ENCODE results near the gene ACOXL.

Gene ACOXL

GRCh38 chr2:111011218-111011617 is 278.8 kb downstream of the ACOXL start:
- no peak for DNase-seq (ENCODE audit: low spot score)

GRCh38 chr2:111015283-111015995 is 283.1 kb downstream of the ACOXL start:
- no peak for DNase-seq (ENCODE audit: low spot score)

- no peak for DNase-seq (ENCODE audit: low spot score)
Measured at GRCh38 chr2:111017034-111017622, 284.8 kb downstream of the ACOXL start.

GRCh38 chr2:111017909-111018308 is 285.5 kb downstream of the ACOXL start:
- DNase-seq (ENCODE audit: low spot score), result no peak

GRCh38 chr2:111019381-111019780 is 287.0 kb downstream of the ACOXL start:
- DNase-seq (ENCODE audit: low spot score), result no peak

- no peak for DNase-seq (ENCODE audit: low spot score)
Measured at GRCh38 chr2:111022633-111023032, 290.3 kb downstream of the ACOXL start.

GRCh38 chr2:111024496-111024895 is 292.1 kb downstream of the ACOXL start:
- DNase-seq (ENCODE audit: low spot score), result no peak

GRCh38 chr2:111025288-111025687 is 292.9 kb downstream of the ACOXL start:
- DNase-seq (ENCODE audit: low spot score), result no peak

- no peak for DNase-seq (ENCODE audit: low spot score)
Measured at GRCh38 chr2:111028720-111029119, 296.3 kb downstream of the ACOXL start.

GRCh38 chr2:111029181-111029927 is 297.0 kb downstream of the ACOXL start:
- DNase-seq (ENCODE audit: low spot score), result no peak

GRCh38 chr2:111030260-111030891 is 298.0 kb downstream of the ACOXL start:
- DNase-seq (ENCODE audit: low spot score), result no peak

GRCh38 chr2:111030945-111031344 is 298.6 kb downstream of the ACOXL start:
- DNase-seq (ENCODE audit: low spot score), result no peak

- DNase-seq (ENCODE audit: low spot score), result no peak
Measured at GRCh38 chr2:111031546-111032478, 299.4 kb downstream of the ACOXL start.

- no peak for DNase-seq (ENCODE audit: low spot score)
Measured at GRCh38 chr2:111032721-111033429, 300.5 kb downstream of the ACOXL start.

- no peak for DNase-seq (ENCODE audit: low spot score)
Measured at GRCh38 chr2:111034146-111034545, 301.8 kb downstream of the ACOXL start.

GRCh38 chr2:111034606-111035005 is 302.2 kb downstream of the ACOXL start:
- DNase-seq (ENCODE audit: low spot score), result no peak

GRCh38 chr2:111035830-111036441 is 303.6 kb downstream of the ACOXL start:
- DNase-seq (ENCODE audit: low spot score), result no peak

GRCh38 chr2:111037128-111037527 is 304.8 kb downstream of the ACOXL start:
- no peak for DNase-seq (ENCODE audit: low spot score)

GRCh38 chr2:111039628-111040383 is 307.4 kb downstream of the ACOXL start:
- DNase-seq (ENCODE audit: low spot score), result no peak

Measured in GM03348 (cell line).